Parathyroid adenoma (tissue), 2 donors: ENCODE results near the gene POLR1A.

Experiments used
- H2AFZ ChIP-seq: fragments of 300-600 bp; sonication (generic); one replicate; pipeline ENCODE4 v1.7.0; 2017; ENCODE audit warnings: antibody characterized with exemption, mild to moderate bottlenecking
- H3K27ac ChIP-seq: fragments of 300-600 bp; sonication (generic); one replicate; pipeline ENCODE4 v1.7.0; 2017
- H3K27me3 ChIP-seq: fragments of 300-600 bp; sonication (generic); one replicate; pipeline ENCODE4 v1.7.0; 2017; ENCODE audit warnings: low read length; ENCODE audit not compliant: control insufficient read depth, insufficient read depth
- H3K36me3 ChIP-seq: fragments of 300-600 bp; sonication (generic); one replicate; pipeline ENCODE4 v1.7.0; 2017; ENCODE audit warnings: low read length; ENCODE audit not compliant: control insufficient read depth, insufficient read depth
- H3K4me1 ChIP-seq: fragments of 300-600 bp; sonication (generic); one replicate; pipeline ENCODE4 v1.7.0; 2017; ENCODE audit warnings: control low read depth
- H3K4me2 ChIP-seq: fragments of 300-600 bp; sonication (generic); one replicate; pipeline ENCODE4 v1.7.0; 2017; ENCODE audit warnings: low read length
- H3K4me3 ChIP-seq: fragments of 300-600 bp; sonication (generic); one replicate; pipeline ENCODE4 v1.7.0; 2017; ENCODE audit warnings: low read depth, low read length
- H3K79me2 ChIP-seq: fragments of 300-600 bp; sonication (generic); one replicate; pipeline ENCODE4 v1.7.0; 2017; ENCODE audit warnings: control low read depth
- H3K9ac ChIP-seq: fragments of 300-600 bp; sonication (generic); one replicate; pipeline ENCODE4 v1.7.0; 2017; ENCODE audit warnings: mild to moderate bottlenecking
- H3K9me3 ChIP-seq: fragments of 300-600 bp; sonication (generic); one replicate; pipeline ENCODE4 v1.7.0; 2017; ENCODE audit warnings: low read length; ENCODE audit not compliant: control insufficient read depth
- TF ChIP-seq, protein P1 (sequence below): fragments of 300-600 bp; sonication (generic); IDR thresholded peaks from one replicate; pipeline ENCODE4 v1.7.0; 2017; ENCODE audit warnings: antibody characterized with exemption, mild to moderate bottlenecking
- donor health status: primary hyperparathyroidism.

POLR1A gene

DNA sequence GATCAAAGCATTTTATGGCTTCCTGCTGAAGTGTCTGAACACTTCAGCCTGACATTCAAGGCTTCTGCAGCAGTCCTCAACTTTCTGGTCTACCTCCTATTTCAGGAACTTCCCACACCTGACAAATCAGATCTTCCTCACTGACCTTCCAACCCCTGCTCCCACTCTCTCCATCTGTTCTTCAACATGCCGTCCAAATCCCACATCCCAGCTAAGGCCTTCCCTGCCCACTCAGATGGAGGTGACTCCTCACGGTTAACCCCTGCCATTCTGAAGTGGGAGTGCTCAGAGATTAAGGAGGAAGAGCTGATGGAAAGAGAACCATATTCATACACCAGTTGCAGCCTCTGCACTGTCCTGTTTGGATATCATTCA is 104.8 kb downstream of the POLR1A start:
- H2AFZ ChIP-seq = no peak overlapping the region
- H3K36me3 ChIP-seq = no peaks in the 10 kb centered on the region
- H3K9ac ChIP-seq = no peak overlapping the region
- no peaks in the 10 kb centered on the region for H3K79me2 ChIP-seq
- H3K27me3 ChIP-seq = no peaks in the 10 kb centered on the region
- H3K4me3 ChIP-seq = no peak overlapping the region
- no peak overlapping the region for H3K4me2 ChIP-seq
- H3K9me3 ChIP-seq = no peaks in the 10 kb centered on the region
- no peak overlapping the region for H3K27ac ChIP-seq
- H3K4me1 ChIP-seq = no peaks in the 10 kb centered on the region
- TF ChIP-seq, protein P1, sequence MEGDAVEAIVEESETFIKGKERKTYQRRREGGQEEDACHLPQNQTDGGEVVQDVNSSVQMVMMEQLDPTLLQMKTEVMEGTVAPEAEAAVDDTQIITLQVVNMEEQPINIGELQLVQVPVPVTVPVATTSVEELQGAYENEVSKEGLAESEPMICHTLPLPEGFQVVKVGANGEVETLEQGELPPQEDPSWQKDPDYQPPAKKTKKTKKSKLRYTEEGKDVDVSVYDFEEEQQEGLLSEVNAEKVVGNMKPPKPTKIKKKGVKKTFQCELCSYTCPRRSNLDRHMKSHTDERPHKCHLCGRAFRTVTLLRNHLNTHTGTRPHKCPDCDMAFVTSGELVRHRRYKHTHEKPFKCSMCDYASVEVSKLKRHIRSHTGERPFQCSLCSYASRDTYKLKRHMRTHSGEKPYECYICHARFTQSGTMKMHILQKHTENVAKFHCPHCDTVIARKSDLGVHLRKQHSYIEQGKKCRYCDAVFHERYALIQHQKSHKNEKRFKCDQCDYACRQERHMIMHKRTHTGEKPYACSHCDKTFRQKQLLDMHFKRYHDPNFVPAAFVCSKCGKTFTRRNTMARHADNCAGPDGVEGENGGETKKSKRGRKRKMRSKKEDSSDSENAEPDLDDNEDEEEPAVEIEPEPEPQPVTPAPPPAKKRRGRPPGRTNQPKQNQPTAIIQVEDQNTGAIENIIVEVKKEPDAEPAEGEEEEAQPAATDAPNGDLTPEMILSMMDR = no peak

DNA sequence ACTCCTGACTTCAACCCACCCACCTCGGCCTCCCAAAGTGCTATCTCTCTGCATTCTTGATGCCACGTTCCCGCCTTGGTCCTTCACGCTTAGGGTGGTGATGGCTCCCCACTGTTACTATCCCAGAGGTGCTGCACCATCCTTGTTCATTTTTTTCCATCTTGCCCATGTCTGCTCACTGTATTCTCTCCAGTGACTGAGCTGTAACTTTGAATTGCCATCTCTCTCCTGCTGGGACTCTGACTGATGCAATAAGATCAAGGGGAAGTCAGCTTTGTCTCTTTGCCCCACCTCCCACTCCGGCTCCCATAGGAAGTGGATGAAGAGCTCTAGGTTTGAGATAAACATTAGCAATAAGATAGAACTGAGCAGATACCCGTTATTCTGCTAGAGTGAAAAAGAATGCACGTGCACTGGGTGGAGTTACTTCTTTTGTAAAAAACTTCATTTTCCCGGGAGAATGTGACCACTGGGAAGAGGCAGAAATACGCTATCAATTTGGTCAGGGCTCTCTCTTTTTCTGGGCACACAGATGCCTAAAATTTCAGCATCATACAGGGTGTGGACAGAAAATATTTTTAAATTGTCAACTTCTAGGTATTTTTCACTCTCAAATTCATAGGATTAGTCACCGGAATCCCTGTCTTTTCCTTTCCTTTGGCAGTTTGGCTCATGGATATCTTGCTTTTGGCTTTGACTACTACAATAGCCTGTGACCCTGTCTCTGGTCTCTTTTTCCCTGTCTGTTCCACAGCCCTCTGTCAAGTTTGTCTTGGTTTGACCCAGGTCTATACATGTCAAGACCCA is 105.4 kb downstream of the POLR1A start:
- Histone ChIP-seq H3K9me3 (no peaks in the 10 kb centered on the region), H2AFZ (no peak overlapping the region), H3K4me1 (no peaks in the 10 kb centered on the region), H3K27ac (no peak overlapping the region), H3K4me2 (no peak overlapping the region), H3K27me3 (no peaks in the 10 kb centered on the region), H3K4me3 (no peak overlapping the region), H3K79me2 (no peaks in the 10 kb centered on the region), H3K9ac (no peak overlapping the region), H3K36me3 (no peaks in the 10 kb centered on the region)
- TF ChIP-seq, protein P1 = no peak

DNA sequence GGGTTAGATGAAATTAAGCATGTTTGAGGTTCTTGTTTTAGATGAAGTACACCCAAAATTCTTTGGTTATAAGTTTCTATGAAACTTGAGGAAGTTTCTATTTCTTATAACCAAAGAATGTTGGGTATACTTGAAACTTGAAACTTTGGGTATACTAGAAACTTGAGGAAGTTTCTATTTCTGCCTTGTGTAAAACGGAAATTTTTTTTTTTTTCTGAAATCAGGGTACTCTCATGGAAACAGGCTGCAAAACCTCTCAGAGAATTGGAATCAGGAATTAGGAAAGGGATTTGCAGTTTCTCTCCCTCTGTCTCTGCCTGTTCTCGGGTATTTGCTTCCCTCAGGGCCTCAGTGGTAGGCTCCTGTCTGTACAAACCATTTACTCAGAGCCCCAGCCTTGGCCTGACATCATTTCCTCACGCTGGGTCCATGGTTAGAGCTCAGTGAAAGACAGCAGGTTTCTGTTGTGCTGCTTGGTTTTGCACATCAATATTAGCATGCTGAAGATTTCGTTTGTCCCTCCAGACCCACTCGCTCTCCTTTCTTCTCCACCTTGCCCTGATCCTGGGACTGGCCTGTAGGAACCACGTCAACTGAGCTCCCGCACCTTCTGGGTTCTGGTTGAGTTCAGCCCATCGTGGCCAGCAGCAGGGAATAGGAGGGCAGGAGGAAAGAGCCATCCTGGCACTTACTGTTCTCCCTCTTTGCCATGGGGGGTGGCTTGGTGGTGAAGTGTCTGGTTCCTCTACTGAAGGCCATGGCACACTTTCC is 106.4 kb downstream of the POLR1A start:
- H3K36me3 ChIP-seq = no peaks in the 10 kb centered on the region
- H3K4me3 ChIP-seq = no peak overlapping the region
- H2AFZ ChIP-seq = no peak overlapping the region
- no peaks in the 10 kb centered on the region for H3K9me3 ChIP-seq
- no peaks in the 10 kb centered on the region for H3K79me2 ChIP-seq
- H3K4me2 ChIP-seq = no peak overlapping the region
- no peak overlapping the region for H3K9ac ChIP-seq
- no peaks in the 10 kb centered on the region for H3K4me1 ChIP-seq
- TF ChIP-seq, protein P1 = no peak
- no peak overlapping the region for H3K27ac ChIP-seq
- no peaks in the 10 kb centered on the region for H3K27me3 ChIP-seq

DNA sequence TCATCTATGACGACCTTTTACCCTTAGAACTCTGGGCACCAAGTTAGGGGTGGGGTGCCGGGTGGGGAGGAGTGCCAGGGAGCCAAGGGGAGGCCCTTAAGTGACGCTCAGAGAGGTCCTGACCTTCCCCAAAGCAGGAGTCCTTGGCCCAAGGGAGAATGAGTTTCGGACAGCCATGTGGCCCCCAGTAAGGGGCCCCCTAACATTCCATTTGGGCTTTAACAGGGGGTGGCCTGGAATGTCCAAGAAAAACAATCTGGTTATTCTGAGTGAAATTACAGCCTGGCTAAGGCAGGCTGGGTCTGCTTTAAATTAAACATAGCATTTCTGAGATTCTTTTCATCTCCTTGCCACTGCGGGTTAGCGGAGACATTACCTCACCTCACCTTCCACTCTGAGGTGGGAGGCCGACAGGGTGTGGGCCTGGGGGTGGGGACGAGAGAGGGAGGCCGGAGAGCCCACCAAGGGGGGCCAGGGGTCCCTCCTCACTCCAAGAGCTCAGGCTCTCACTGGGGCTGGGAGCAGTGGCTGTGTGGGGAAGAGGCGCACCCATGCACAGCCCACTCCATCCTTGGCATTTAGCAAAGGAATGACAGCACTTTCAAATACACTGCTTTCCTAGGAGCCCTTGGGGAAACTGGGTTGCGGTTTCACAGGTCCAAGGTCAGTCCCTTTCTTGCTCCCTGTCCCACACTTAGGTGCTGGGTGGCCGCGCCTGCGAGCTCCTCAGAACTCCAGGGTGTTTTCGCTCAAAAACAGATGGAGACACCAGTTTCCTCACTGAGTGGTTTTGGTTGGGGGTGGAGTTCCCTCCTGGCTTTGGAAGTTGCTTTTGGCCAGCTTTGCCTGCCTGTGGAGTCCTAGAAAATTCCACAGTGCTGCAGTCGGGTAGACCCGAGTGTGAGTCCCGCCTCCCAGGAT is 107.4 kb downstream of the POLR1A start:
- Histone ChIP-seq H3K27me3 (no peaks in the 10 kb centered on the region), H3K79me2 (no peaks in the 10 kb centered on the region), H3K4me1 (no peaks in the 10 kb centered on the region), H3K9ac (no peak overlapping the region), H3K4me2 (no peak overlapping the region), H3K36me3 (no peaks in the 10 kb centered on the region), H3K27ac (no peak overlapping the region), H3K9me3 (no peaks in the 10 kb centered on the region), H3K4me3 (no peak overlapping the region), H2AFZ (peak overlapping the region; percentile 17)
- TF ChIP-seq, protein P1 = no peak
